Caco-2 (cell line): ENCODE measurements around the gene STX1A. TPM values are rescaled to one million over a fixed set of nuclear protein-coding genes. Genes with fewer than 3 reads are reported as not detected.

Experiments
- BruUV-seq: library from RNA; stranded (reverse); fragments of 400-500 nt; replicated peaks from 2 replicates; lab custom pipeline; 2021; lab: Mats Ljungman, UMichigan
- CTCF ChIA-PET: fragments of 300-600 bp; sonication (Branson Sonifier 250); formaldehyde crosslinking; loops from one replicate; lab custom pipeline; 2022; ENCODE audit warnings: antibody characterized with exemption; lab: Charles Lee
- POLR2A ChIA-PET: fragments of 300-600 bp; sonication (Branson Sonifier 250); formaldehyde crosslinking; loops from one replicate; lab custom pipeline; 2022; ENCODE audit warnings: antibody characterized with exemption; lab: Charles Lee
- DNase-seq, 2 experiments: peaks; one replicate each; pipeline versions ENCODE4 v3.0.0 to v3.0.0-alpha.2; 2020 to 2022
- H3K27me3 ChIP-seq: replicated peaks from 2 replicates; pipeline ENCODE4 v1.6.0; 2011; ENCODE audit warnings: low read length; ENCODE audit not compliant: control insufficient read depth, insufficient read depth
- H3K36me3 ChIP-seq: 2 replicates; pipeline ENCODE4 v1.5.1; 2011; ENCODE audit warnings: low read length; ENCODE audit not compliant: control insufficient read depth, insufficient read depth
- H3K4me1 ChIP-seq: fragments of 250-450 bp; sonication (Bioruptor Pico); 2 replicates; pipeline ENCODE4 v1.5.1; 2020; ENCODE audit warnings: mild to moderate bottlenecking
- H3K4me3 ChIP-seq: 2 replicates; pipeline ENCODE4 v1.5.1; 2011; ENCODE audit warnings: low read depth, mild to moderate bottlenecking, control low read depth, low read length
- H3K9me3 ChIP-seq: fragments of 250-450 bp; sonication (Bioruptor Pico); 2 replicates; pipeline ENCODE4 v1.5.1; 2020; ENCODE audit warnings: mild to moderate bottlenecking, moderate library complexity
- H3K27ac Mint-ChIP-seq: one replicate; pipeline ENCODE4 v1.8.0; 2022; ENCODE audit warnings: mixed read lengths; ENCODE audit not compliant: unreplicated experiment
- H3K27me3 Mint-ChIP-seq: one replicate; pipeline ENCODE4 v1.8.0; 2022; ENCODE audit warnings: mixed read lengths; ENCODE audit not compliant: insufficient read depth, unreplicated experiment
- H3K36me3 Mint-ChIP-seq: one replicate; pipeline ENCODE4 v1.8.0; 2022; ENCODE audit warnings: mild to moderate bottlenecking, mixed read lengths; ENCODE audit not compliant: insufficient read depth, unreplicated experiment
- H3K4me1 Mint-ChIP-seq: one replicate; pipeline ENCODE4 v1.8.0; 2022; ENCODE audit warnings: low read depth, mixed read lengths; ENCODE audit not compliant: unreplicated experiment
- H3K4me3 Mint-ChIP-seq: one replicate; pipeline ENCODE4 v1.8.0; 2022; ENCODE audit warnings: mild to moderate bottlenecking, moderate library complexity, mixed read lengths; ENCODE audit not compliant: unreplicated experiment
- H3K9me3 Mint-ChIP-seq: one replicate; pipeline ENCODE4 v1.8.0; 2022; ENCODE audit warnings: mixed read lengths; ENCODE audit not compliant: unreplicated experiment
- CTCF ChIP-seq, 2 experiments: fragments of 200-600 bp in 1 of 2; IDR thresholded peaks; 1 replicate in 1 of 2; 2 replicates in 1 of 2; pipeline versions ENCODE4 v1.5.1 to v1.8.0; 2011 to 2022; ENCODE audit warnings: antibody characterized with exemption in 1 of 2, control low read depth in 1 of 2, inconsistent platforms in 1 of 2, low read depth in 1 of 2, low read length in 1 of 2, mild to moderate bottlenecking in 1 of 2, moderate library complexity in 1 of 2; ENCODE audit not compliant: insufficient read depth in 1 of 2, severe bottlenecking in 1 of 2, unreplicated experiment in 1 of 2
- intact Hi-C: fragments of 100-400 bp; cut with micrococcal nuclease; formaldehyde crosslinking; loops from one replicate; pipeline ENCODE4 v1.10.0; 2022; ENCODE audit not compliant: unreplicated experiment
- total RNA-seq: library from RNA; stranded (reverse); gene quantifications from 2 replicates; pipeline ENCODE4 v1.2.3, GENCODE V29; 2022

STX1A gene
- total RNA-seq, 1 experiment from 2014 or later, result 28.6 TPM

DNA sequence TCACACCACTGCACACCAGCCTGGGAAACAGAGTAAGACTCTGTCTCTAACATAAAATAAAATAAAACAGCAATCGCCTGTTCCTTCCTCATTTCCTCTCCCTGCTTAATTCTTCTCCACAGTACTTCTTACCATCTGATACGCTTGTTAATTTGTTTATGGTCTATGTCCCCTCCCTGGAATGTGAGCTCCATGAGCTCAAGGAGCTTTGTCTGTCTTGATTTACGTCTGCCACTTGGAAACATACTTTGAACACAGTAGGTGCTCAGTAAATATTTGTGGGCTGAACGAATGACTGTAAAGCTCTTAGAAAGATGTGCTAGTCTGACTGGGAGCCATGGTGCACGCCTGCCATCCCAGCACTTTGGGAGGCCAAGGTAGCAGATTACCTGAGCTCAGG, 9.1 kb upstream of the STX1A start:
- H3K9me3 ChIP-seq, result no peaks in the 10 kb centered on the region
- Mint-ChIP-seq H3K27ac (no peak overlapping the region), H3K9me3 (no peaks in the 10 kb centered on the region), H3K4me1 (no peaks in the 10 kb centered on the region), H3K36me3 (peaks cover 13% of the 10 kb centered on the region), H3K4me3 (no peak overlapping the region), H3K27me3 (no peaks in the 10 kb centered on the region)
- CTCF ChIA-PET, result interaction anchor here (0.8 to 1.4 kb wide), 5 partner anchors 9 to 121 kb away, joined by 3 to 5 read pairs (median 4); partner anchors contain the start of genes ABHD11 and STX1A
- POLR2A ChIA-PET, result no interaction called here
- H3K4me1 ChIP-seq, result no peaks in the 10 kb centered on the region
- H3K27me3 ChIP-seq, result no peaks in the 10 kb centered on the region
- no peak for TF ChIP-seq CTCF (IDR thresholded peaks at IDR 0.05; ENCODE audit: insufficient read depth in 1 of 2, low read depth in 1 of 2, low read length in 1 of 2, severe bottlenecking in 1 of 2, unreplicated experiment in 1 of 2)
- BruUV-seq, result no TSS peak
- no peak overlapping the region for H3K4me3 ChIP-seq
- no peaks in the 10 kb centered on the region for H3K36me3 ChIP-seq
- DNase-seq, result no peak
- intact Hi-C loops, result no loop called here

DNA sequence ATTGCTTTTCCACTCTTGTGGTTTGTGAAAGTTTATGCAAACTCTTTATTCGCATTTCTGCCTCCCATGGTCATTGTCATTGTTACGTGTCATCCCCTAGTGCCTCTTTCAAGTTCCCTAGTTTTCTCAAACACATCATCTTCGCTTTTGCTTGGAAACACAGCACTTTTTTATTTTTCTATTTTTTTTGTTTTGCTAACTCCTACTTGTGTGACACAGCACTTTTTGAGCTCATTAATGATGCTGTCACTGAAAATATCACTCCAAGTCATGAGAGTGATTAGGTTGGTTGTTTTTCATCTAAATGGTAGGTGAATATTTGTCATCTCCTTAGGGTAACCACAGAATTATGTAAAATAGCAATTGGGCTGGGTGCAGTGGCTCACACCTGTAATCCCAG, 8.5 kb upstream of the STX1A start:
- intact Hi-C loops, result no loop called here
- POLR2A ChIA-PET, result no interaction called here
- no peak overlapping the region for H3K27ac Mint-ChIP-seq

GRCh38 chr7:73726083-73726466, 6.6 kb upstream of the STX1A start:
- H3K27me3 Mint-ChIP-seq, result no peaks in the 10 kb centered on the region
- H3K9me3 Mint-ChIP-seq, result no peaks in the 10 kb centered on the region
- H3K4me1 ChIP-seq, result no peaks in the 10 kb centered on the region
- POLR2A ChIA-PET, result no interaction called here
- CTCF ChIA-PET, result interaction anchor here (0.8 to 1.1 kb wide), 4 partner anchors 42 to 119 kb away, joined by 5 to 17 read pairs (median 6); no protein-coding TSS in a partner anchor
- no peaks in the 10 kb centered on the region for H3K36me3 ChIP-seq
- intact Hi-C loops, result no loop called here
- H3K27ac Mint-ChIP-seq, result no peak overlapping the region
- no peaks in the 10 kb centered on the region for H3K27me3 ChIP-seq
- no peaks in the 10 kb centered on the region for H3K9me3 ChIP-seq
- no peaks in the 10 kb centered on the region for H3K36me3 Mint-ChIP-seq
- H3K4me1 Mint-ChIP-seq, result no peaks in the 10 kb centered on the region
- no peak overlapping the region for H3K4me3 Mint-ChIP-seq
- no peak for DNase-seq
- BruUV-seq, result no TSS peak
- TF ChIP-seq CTCF (IDR thresholded peaks at IDR 0.05; ENCODE audit: insufficient read depth in 1 of 2, low read depth in 1 of 2, low read length in 1 of 2, severe bottlenecking in 1 of 2, unreplicated experiment in 1 of 2), result no peak
- H3K4me3 ChIP-seq, result no peak overlapping the region

More for the DNA sequence above, 8.5 kb upstream of the STX1A start:
- Mint-ChIP-seq H3K4me3 (no peak overlapping the region), H3K9me3 (no peaks in the 10 kb centered on the region), H3K4me1 (no peaks in the 10 kb centered on the region), H3K36me3 (peaks cover 11% of the 10 kb centered on the region), H3K27me3 (no peaks in the 10 kb centered on the region)
- Histone ChIP-seq H3K9me3 (no peaks in the 10 kb centered on the region), H3K4me1 (no peaks in the 10 kb centered on the region), H3K4me3 (no peak overlapping the region), H3K36me3 (no peaks in the 10 kb centered on the region), H3K27me3 (no peaks in the 10 kb centered on the region)
- no peak for DNase-seq
- CTCF ChIA-PET, result interaction anchor here (1.0 to 1.3 kb wide), 2 partner anchors 116 to 121 kb away, joined by 3 to 5 read pairs; no protein-coding TSS in a partner anchor
- no peak for TF ChIP-seq CTCF (IDR thresholded peaks at IDR 0.05; ENCODE audit: insufficient read depth in 1 of 2, low read depth in 1 of 2, low read length in 1 of 2, severe bottlenecking in 1 of 2, unreplicated experiment in 1 of 2)
- no TSS peak for BruUV-seq
